Smooth muscle cell (in vitro differentiated cells): ENCODE measurements around the gene HIGD1A. TPM values are rescaled to one million over a fixed set of nuclear protein-coding genes. Genes with fewer than 3 reads are reported as not detected.

Source experiments
- DNase-seq: peaks from one replicate; lab custom pipeline; 2025; ENCODE audit not compliant: unreplicated experiment; lab: John Stamatoyannopoulos, UW
- H2AFZ ChIP-seq: fragments of 200-600 bp; sonication (generic); 2 replicates; pipeline ENCODE4 v1.6.0; 2016; ENCODE audit warnings: antibody characterized with exemption, low read depth, mild to moderate bottlenecking
- H3F3A ChIP-seq: fragments of 200-600 bp; sonication (generic); 2 replicates; pipeline ENCODE4 v1.6.0; 2017; ENCODE audit warnings: antibody characterized with exemption, low read depth
- H3K27ac ChIP-seq: fragments of 200-600 bp; sonication (generic); 2 replicates; pipeline ENCODE4 v1.5.1; 2016; ENCODE audit warnings: low read depth, mild to moderate bottlenecking
- H3K27me3 ChIP-seq: fragments of 200-600 bp; sonication (generic); 2 replicates; pipeline ENCODE4 v1.6.1; 2016; ENCODE audit warnings: low read depth, mild to moderate bottlenecking
- H3K36me3 ChIP-seq: fragments of 200-600 bp; sonication (generic); 2 replicates; pipeline ENCODE4 v1.5.1; 2016; ENCODE audit warnings: low read depth
- H3K4me1 ChIP-seq: fragments of 200-600 bp; sonication (generic); 2 replicates; pipeline ENCODE4 v1.5.1; 2016; ENCODE audit warnings: low read depth
- H3K4me2 ChIP-seq: fragments of 200-600 bp; sonication (generic); 2 replicates; pipeline ENCODE4 v1.6.0; 2016; ENCODE audit warnings: mild to moderate bottlenecking
- H3K4me3 ChIP-seq: fragments of 200-600 bp; sonication (generic); 2 replicates; pipeline ENCODE4 v1.5.1; 2016; ENCODE audit warnings: mild to moderate bottlenecking
- H3K79me2 ChIP-seq: fragments of 200-600 bp; sonication (generic); 2 replicates; pipeline ENCODE4 v1.6.0; 2016; ENCODE audit warnings: low read depth, mild to moderate bottlenecking
- H3K9ac ChIP-seq: fragments of 200-600 bp; sonication (generic); 2 replicates; pipeline ENCODE4 v1.6.0; 2016; ENCODE audit warnings: low read depth
- H3K9me3 ChIP-seq: fragments of 200-600 bp; sonication (generic); replicated peaks from 2 replicates; pipeline ENCODE4 v1.5.1; 2016; ENCODE audit warnings: low read depth
- H4K20me1 ChIP-seq: fragments of 200-600 bp; sonication (generic); 2 replicates; pipeline ENCODE4 v1.6.0; 2016; ENCODE audit warnings: low read depth
- CTCF ChIP-seq: fragments of 200-600 bp; sonication (generic); IDR thresholded peaks from 2 replicates; pipeline ENCODE4 v1.5.1; 2017; ENCODE audit warnings: borderline replicate concordance, mild to moderate bottlenecking, antibody characterized with exemption; ENCODE audit not compliant: insufficient read depth, poor library complexity, severe bottlenecking
- whole genome bisulfite sequencing: methylation state at CpG from one replicate; pipeline ENCODE4 v1.1.7; 2016; ENCODE audit warnings: low lambda C conversion rate; 5-methylcytosine and 5-hydroxymethylcytosine counted together
- polyA plus RNA-seq: library from polyadenylated mRNA; unstranded; fragments of >200 nt; fragmentation: Nextera tagmentation; extraction: Ambion mirVana; gene quantifications from 2 replicates; pipeline ENCODE4 v1.2.1, GENCODE V29; 2016
- total RNA-seq: library from RNA; depleted of rRNA; stranded (reverse); fragments of >200 nt; gene quantifications from 2 replicates; pipeline ENCODE4 v1.2.3, GENCODE V29; 2014

Gene HIGD1A
- total and polyA plus RNA-seq, 2 experiments from 2014 or later: 159 to 339 TPM

DNA sequence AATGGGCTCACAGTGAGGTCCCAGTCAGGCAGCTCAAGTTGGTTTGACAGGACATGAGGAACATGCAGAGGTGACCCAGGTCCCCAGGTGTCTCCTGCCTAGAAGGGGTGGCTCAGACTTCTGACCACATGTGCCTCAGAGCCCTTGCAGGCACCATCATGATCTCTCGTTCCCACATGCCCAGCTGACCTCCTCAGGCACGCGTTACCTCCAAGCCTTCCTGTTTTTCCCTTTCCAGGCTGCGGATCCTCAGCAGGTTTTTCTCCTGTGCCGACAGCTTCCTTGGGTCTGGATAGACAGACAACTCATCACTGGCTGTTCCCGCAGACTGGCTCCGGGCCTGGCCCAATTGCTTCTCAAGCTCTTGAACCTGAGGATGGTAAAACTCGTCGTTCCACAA is 61.6 kb downstream of the HIGD1A start:
- DNase-seq: no peak
- H3K79me2 ChIP-seq: no peaks in the 10 kb centered on the region
- no peak overlapping the region for H3K9ac ChIP-seq
- no peaks in the 10 kb centered on the region for H3K36me3 ChIP-seq
- H3K9me3 ChIP-seq: no peaks in the 10 kb centered on the region
- H3K4me1 ChIP-seq: peaks cover 3% of the 10 kb centered on the region
- no peak overlapping the region for H2AFZ ChIP-seq
- no peaks in the 10 kb centered on the region for H3K27me3 ChIP-seq
- no peaks in the 10 kb centered on the region for H4K20me1 ChIP-seq
- no peak overlapping the region for H3K4me3 ChIP-seq
- H3K27ac ChIP-seq: no peak overlapping the region
- no peaks in the 10 kb centered on the region for H3F3A ChIP-seq
- no peak for TF ChIP-seq CTCF
- H3K4me2 ChIP-seq: no peak overlapping the region
- 89% methylated on average over 9 of the region's 9 CpGs for WGBS

GRCh38 chr3:42742259-42742658 is 62.0 kb downstream of the HIGD1A start:
- H4K20me1 ChIP-seq: no peaks in the 10 kb centered on the region
- H3K79me2 ChIP-seq: no peaks in the 10 kb centered on the region
- H3K27ac ChIP-seq: no peak overlapping the region
- H3K36me3 ChIP-seq: no peaks in the 10 kb centered on the region
- no peaks in the 10 kb centered on the region for H3K9me3 ChIP-seq
- no peaks in the 10 kb centered on the region for H3F3A ChIP-seq
- no peak overlapping the region for H2AFZ ChIP-seq
- no peak overlapping the region for H3K9ac ChIP-seq
- H3K4me3 ChIP-seq: no peak overlapping the region
- peaks cover 3% of the 10 kb centered on the region for H3K4me1 ChIP-seq
- no peak for DNase-seq
- TF ChIP-seq CTCF: no peak
- H3K4me2 ChIP-seq: no peak overlapping the region
- 95% methylated on average over 4 of the region's 4 CpGs for WGBS
- H3K27me3 ChIP-seq: no peaks in the 10 kb centered on the region

GRCh38 chr3:42741796-42742195 is 62.5 kb downstream of the HIGD1A start:
- H3K9ac ChIP-seq: no peak overlapping the region
- no peaks in the 10 kb centered on the region for H3K27me3 ChIP-seq
- H3K9me3 ChIP-seq: no peaks in the 10 kb centered on the region
- no peak for DNase-seq
- H3K79me2 ChIP-seq: no peaks in the 10 kb centered on the region
- 91% methylated on average over 3 of the region's 3 CpGs for WGBS
- H3K36me3 ChIP-seq: no peaks in the 10 kb centered on the region
- H2AFZ ChIP-seq: no peak overlapping the region
- H3K4me1 ChIP-seq: peaks cover 3% of the 10 kb centered on the region
- no peak overlapping the region for H3K4me3 ChIP-seq
- no peak overlapping the region for H3K27ac ChIP-seq
- TF ChIP-seq CTCF: no peak
- H3F3A ChIP-seq: no peaks in the 10 kb centered on the region
- no peak overlapping the region for H3K4me2 ChIP-seq
- no peaks in the 10 kb centered on the region for H4K20me1 ChIP-seq

- Histone ChIP-seq H2AFZ (no peak overlapping the region), H3K4me3 (no peak overlapping the region), H3K9ac (no peak overlapping the region), H3K4me1 (no peaks in the 10 kb centered on the region), H3K9me3 (no peaks in the 10 kb centered on the region), H3F3A (no peaks in the 10 kb centered on the region), H3K27me3 (no peaks in the 10 kb centered on the region), H3K27ac (no peak overlapping the region), H4K20me1 (no peaks in the 10 kb centered on the region), H3K36me3 (no peaks in the 10 kb centered on the region), H3K4me2 (no peak overlapping the region), H3K79me2 (no peaks in the 10 kb centered on the region)
- WGBS: 93% methylated on average over 12 of the region's 12 CpGs
- no peak for DNase-seq
- TF ChIP-seq CTCF: no peak
Measured at GRCh38 chr3:42739401-42740158, 64.7 kb downstream of the HIGD1A start.
